ENCODE data around the gene ARHGEF4.

Gene ARHGEF4

GRCh38 chr2:131040661-131041401 is 204.1 kb downstream of the ARHGEF4 start:
- no peak for DNase-seq

GRCh38 chr2:131041402-131042147 is 204.9 kb downstream of the ARHGEF4 start:
- no peak for DNase-seq

- no peak for DNase-seq
These were observed 205.5 kb downstream of the ARHGEF4 start for GRCh38 chr2:131042148-131042775.

- no peak for DNase-seq
These were observed 206.7 kb downstream of the ARHGEF4 start for GRCh38 chr2:131043199-131044074.

- no peak for DNase-seq
These were observed 207.5 kb downstream of the ARHGEF4 start for GRCh38 chr2:131044075-131044756.

GRCh38 chr2:131044757-131045150 is 208.0 kb downstream of the ARHGEF4 start:
- no peak for DNase-seq

GRCh38 chr2:131045286-131046027 is 208.7 kb downstream of the ARHGEF4 start:
- DNase-seq = no peak

GRCh38 chr2:131046028-131046917 is 209.6 kb downstream of the ARHGEF4 start:
- DNase-seq = no peak

- DNase-seq = no peak
These were observed 210.4 kb downstream of the ARHGEF4 start for GRCh38 chr2:131046918-131047652.

GRCh38 chr2:131047920-131048560 is 211.3 kb downstream of the ARHGEF4 start:
- DNase-seq = no peak

- DNase-seq = no peak
These were observed 211.9 kb downstream of the ARHGEF4 start for GRCh38 chr2:131048641-131049040.

- no peak for DNase-seq
These were observed 212.5 kb downstream of the ARHGEF4 start for GRCh38 chr2:131049150-131049718.

GRCh38 chr2:131050896-131051295 is 214.2 kb downstream of the ARHGEF4 start:
- DNase-seq = no peak

- no peak for DNase-seq
These were observed 216.1 kb downstream of the ARHGEF4 start for GRCh38 chr2:131052741-131053263.

- no peak for DNase-seq
These were observed 217.8 kb downstream of the ARHGEF4 start for GRCh38 chr2:131054488-131054887.

- no peak for DNase-seq
These were observed 218.7 kb downstream of the ARHGEF4 start for GRCh38 chr2:131055169-131056065.

GRCh38 chr2:131056204-131056931 is 219.7 kb downstream of the ARHGEF4 start:
- DNase-seq = no peak

Data from NCI-H1436 (cell line).